ENCODE measurements around the gene KHK.
A peak's percentile ranks its signal among the peaks of the same experiment; 100 is the strongest.

KHK gene

GRCh38 chr2:27082773-27083409 lies 3.7 kb upstream of the KHK start:
- no peak for DNase-seq (ENCODE audit: low read depth)

DNA sequence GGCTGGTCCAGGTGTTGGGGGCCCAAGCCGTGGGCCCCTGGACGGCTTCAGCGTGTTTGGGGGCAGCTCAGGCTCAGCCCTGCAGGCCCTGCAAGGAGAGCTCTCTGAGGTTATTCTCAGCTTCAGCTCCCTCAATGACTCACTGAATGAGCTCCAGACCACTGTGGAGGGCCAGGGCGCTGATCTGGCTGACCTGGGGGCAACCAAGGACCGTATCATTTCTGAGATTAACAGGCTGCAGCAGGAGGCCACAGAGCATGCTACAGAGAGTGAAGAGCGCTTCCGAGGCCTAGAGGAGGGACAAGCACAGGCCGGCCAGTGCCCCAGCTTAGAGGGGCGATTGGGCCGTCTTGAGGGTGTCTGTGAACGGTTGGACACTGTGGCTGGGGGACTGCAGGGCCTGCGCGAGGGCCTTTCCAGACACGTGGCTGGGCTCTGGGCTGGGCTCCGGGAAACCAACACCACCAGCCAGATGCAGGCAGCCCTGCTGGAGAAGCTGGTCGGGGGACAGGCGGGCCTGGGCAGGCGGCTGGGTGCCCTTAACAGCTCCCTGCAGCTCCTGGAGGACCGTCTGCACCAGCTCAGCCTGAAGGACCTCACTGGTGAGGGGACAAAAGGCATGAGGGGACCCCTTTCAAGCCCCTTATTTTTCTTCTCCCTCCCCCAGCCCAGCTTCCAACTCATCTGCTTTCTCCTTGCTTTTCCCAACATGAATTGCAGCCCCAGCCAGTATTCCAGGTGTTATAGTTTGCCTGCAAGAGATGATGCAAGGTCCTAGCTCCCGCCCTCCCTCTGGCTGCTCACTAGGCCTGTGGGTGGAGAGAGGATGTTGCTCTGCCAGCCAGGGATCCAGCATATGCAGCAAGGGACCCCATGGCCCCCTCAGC lies 2.9 kb upstream of the KHK start:
- no peak for DNase-seq (ENCODE audit: low read depth)

GRCh38 chr2:27084297-27085061 lies 2.1 kb upstream of the KHK start:
- no peak for DNase-seq (ENCODE audit: low read depth)

DNA sequence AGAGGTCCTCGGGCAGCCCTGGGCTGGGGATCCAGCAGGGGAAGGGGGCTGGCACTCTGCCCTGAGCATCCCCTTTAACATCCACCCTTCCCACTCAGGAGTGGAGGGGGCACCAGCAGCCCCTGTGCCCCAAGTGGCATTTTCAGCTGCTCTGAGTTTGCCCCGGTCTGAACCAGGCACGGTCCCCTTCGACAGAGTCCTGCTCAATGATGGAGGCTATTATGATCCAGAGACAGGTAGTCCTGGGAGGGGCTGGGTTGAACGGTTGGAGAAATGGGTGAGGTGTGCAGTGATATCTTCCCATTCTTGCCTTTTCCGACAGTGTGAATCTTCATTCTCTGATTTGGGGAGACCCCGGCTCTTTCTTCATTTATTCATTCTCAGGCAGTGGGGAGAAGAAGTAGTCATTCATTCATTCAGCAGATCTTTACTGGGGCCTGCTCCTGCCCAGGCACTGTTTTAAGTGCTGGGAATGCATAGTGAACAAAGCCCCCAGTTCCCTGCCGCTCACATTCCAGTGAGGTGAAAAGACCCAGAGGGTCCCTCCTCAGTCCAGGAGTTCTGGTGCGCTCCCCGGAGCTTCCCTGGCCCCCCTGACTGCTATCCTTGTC lies 1.4 kb upstream of the KHK start:
- no peak for DNase-seq (ENCODE audit: low read depth)

DNA sequence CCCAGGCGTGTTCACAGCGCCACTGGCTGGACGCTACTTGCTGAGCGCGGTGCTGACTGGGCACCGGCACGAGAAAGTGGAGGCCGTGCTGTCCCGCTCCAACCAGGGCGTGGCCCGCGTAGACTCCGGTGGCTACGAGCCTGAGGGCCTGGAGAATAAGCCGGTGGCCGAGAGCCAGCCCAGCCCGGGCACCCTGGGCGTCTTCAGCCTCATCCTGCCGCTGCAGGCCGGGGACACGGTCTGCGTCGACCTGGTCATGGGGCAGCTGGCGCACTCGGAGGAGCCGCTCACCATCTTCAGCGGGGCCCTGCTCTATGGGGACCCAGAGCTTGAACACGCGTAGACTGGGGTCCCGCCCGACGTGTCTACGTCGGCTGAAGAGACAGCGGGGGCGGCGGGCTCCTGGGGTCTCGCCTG lies 891 bp upstream of the KHK start:
- peak; percentile 47 for DNase-seq (ENCODE audit: low read depth)

GRCh38 chr2:27086090-27086723 lies 365 bp upstream of the KHK start:
- DNase-seq (ENCODE audit: low read depth), result peak; percentile 79

DNA sequence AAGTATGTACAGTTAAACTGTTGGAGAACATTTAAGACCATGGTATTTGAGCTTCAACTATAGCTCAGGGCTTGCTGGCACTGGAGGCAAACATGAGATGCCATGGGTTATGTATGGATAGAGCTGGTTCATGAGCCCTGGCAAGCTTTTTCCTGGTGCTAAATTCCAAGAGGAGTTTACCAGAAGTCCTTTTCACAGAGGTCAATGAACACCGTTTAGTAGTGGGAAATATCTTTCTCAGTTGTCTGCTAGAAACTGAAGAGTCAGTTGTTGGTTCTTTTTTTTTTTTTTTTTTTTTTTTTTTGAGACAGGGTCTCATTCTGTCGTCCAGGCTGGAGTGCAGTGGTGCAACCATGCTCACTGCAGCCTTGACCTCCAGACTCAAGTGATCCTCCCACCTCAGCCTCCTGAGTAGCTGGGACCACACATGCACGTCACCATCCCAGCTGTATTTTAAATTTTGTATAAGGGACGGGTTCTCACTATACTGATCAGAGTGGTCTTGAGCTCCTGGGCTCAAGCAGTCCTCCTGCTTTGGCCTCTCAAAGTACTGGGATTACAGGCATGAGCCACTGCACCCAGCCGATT lies 1.3 kb downstream of the KHK start:
- no peak for DNase-seq (ENCODE audit: low read depth)

DNA sequence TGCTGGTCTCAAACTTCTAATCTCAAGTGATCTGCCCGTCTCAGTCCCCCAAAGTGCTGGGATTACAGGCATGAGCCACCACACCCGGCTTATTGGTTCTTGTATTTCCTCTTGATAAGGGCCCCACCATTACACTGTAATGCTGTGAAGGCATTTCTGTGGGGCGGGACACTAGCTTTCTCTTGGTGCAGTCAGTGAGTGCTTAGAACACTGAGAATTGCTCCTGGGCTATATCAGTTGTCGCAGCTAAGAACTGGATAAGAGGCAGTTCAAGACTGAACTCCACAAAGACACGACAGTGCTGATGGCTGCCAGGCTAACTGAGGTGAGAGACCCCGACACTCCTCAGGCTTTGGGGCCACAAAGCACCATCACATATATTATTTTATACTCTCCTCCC lies 2.1 kb downstream of the KHK start:
- no peak for DNase-seq (ENCODE audit: low read depth)

DNA sequence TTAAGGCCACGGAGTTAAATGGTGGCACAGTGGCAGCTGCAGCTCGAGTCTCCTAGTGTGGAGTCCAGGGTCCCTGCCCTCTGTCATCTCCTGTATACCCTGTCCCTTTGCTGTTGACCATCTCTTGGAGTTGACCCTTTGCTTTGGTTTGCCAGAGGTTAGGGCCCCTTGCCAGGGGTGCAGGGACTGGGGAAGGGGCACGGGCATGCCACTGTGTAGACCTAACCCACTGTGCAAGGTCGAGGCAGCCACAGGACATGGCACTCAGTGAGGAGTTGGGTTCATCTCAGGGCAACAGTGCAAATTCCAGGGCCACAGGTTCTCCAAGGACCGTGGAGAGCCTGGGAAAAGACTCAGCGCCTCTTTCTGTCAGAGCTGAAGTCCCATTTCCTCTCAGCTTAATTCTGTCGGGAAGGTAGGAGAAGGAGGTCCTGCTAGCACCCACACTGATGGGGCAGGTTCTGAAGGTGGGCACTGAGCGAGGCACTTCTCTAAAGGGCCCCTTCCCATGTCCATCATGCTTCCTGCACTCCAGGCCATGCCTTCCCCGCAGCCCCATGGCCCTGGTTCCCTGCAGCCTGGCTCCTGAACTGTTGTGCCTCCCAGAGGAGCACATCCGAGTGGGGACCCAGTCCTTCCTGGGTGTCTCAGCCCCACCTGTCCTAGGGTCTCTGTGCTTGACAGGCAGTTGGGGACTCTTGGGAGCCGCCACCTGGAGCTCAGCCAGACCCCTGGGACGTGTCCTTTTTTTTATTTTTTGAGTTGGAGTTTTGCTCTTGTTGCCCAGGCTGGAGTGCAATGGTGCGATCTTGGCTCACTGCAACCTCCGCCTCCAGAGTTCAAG lies 2.8 kb downstream of the KHK start:
- DNase-seq (ENCODE audit: low read depth), result no peak

DNA sequence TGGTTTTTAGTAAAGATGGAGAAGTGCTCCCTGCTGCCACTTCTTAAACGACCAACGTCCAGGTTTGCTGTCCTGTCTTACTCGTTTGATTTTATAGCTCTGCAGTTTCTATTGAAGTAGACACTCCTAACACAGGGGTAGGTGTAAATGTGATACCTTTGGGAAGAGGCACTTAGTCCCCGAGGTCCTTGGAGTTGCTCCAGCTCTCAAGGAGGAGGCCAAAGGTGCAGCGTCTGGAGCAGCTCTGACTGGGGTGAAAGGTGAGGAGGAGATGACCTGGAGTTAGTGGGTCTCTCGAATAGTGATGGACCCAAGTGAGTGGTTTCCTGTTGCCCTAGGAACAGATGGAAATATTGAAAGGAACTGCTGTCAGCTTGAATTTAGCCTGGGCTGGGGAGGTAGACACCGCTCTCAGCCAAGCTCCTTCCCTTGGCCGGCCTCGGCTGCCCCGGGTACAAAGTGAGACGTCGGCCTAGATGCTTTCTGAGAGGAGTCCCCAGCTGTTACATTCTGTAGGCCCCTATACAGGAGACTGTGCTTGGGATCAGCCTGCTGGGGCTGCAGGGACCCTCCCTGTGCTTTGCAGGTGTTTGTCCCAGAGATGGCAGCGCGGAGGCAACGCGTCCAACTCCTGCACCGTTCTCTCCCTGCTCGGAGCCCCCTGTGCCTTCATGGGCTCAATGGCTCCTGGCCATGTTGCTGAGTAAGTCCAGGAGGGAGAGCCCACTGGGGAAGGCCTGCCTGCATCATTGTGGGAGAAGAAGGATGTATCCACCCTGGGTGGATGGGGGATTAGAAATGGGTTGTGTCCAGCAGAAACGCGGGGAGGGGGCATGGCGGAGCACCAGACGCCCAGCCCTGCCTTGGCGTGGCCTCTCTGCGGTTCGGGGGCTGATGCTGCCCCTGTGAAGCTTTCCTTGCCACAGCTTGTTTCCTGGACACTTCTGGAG lies 5.4 kb downstream of the KHK start:
- no peak for DNase-seq (ENCODE audit: low read depth)

- no peak for DNase-seq (ENCODE audit: low read depth)
Measured at GRCh38 chr2:27092696-27093429, 6.3 kb downstream of the KHK start.

DNA sequence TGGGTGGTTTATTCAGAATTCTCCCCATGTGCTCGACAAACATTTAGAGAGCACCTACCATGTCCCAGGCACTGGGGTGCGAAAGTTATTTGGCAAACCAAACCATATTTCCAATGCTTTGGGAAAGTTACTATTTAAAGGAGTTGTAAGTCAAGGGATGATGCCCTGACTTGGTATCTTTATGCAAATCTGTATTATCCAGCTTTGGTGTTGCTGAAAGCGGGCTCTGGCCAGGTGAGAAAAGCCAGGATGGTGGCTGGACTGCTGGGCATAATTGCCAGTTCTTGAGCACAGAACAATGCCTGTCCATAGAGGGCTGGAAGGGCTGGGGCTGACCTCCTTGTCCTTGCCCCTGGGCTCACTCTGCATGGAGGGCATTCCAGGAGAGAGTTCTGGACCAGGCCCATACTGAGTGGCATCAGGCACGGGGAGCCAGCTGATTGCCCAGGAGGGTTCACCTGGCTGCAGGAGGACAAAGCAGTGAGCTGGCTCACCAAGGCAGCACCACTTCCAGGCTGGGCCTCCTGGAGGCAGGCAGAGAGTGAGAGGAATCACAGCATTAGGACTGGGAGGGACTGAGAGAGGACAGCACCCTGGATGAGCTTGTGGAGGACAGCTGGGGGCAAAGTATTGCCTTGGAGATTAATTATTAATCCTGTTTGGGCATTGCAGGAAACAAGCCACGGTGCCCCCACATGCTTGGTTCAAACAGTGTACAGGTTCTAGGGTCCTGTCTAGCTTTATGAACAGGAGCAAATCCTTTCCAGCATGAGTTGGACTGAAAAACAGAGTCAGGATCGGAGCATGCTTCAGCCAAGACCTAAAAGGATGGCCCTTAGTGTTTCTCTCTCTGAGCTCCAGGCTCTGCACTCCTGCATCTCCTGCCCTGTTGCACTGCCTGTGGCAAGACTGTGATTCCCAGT lies 7.1 kb downstream of the KHK start:
- DNase-seq (ENCODE audit: low read depth), result no peak

- DNase-seq (ENCODE audit: low read depth), result no peak
Measured at GRCh38 chr2:27094353-27094984, 7.9 kb downstream of the KHK start.

- DNase-seq (ENCODE audit: low read depth), result no peak
Measured at GRCh38 chr2:27095427-27095744, 8.8 kb downstream of the KHK start.

GRCh38 chr2:27095745-27096651 lies 9.4 kb downstream of the KHK start:
- DNase-seq (ENCODE audit: low read depth), result no peak

GRCh38 chr2:27096748-27097297 lies 10.3 kb downstream of the KHK start:
- no peak for DNase-seq (ENCODE audit: low read depth)
